Right lobe of liver (tissue), 4 donors: ENCODE data around the gene NOXO1.
"Not testable (repeated sequence)": the region's sequence is repeated elsewhere in the genome, so short reads cannot be mapped to it uniquely, and the experiment has no call there.

Experiments used
- CTCF ChIP-seq, 4 donors: fragments of 200-600 bp in 3 of 4; fragments of 450-650 bp in 1 of 4; IDR thresholded peaks; one replicate each; pipeline versions ENCODE4 v1.5.1 to v1.8.0; 2016 to 2022; ENCODE audit warnings: antibody characterized with exemption in 4 of 4, mild to moderate bottlenecking in 2 of 4
- POLR2A ChIP-seq: fragments of 450-650 bp; IDR thresholded peaks from one replicate; pipeline ENCODE4 v1.6.1; 2017; ENCODE audit warnings: antibody characterized with exemption, mild to moderate bottlenecking
- donor health status: DM: no; HTN: no; CAD: no.
- donor health status: DM: no; HTN: no; CAD: no.
- donor health status: DM: no; HTN: yes; CAD: no.

GRCh38 chr16:2011726-2012125 lies 30.5 kb upstream of the NOXO1 start:
- not testable (repeated sequence) for TF ChIP-seq CTCF (IDR thresholded peaks at IDR 0.05); POLR2A
